Adrenal gland (tissue), 5 donors: ENCODE results near the gene CCL27.

Experiments used
- CTCF ChIP-seq, 6 experiments: fragments of 450-650 bp in 4 of 6; fragments of 200-600 bp in 2 of 6; sonication (generic) in 1 of 6; IDR thresholded peaks; 1 replicate in 5 of 6; 2 replicates in 1 of 6; pipeline versions ENCODE4 v1.5.1 to v1.8.0; 2016 to 2021; ENCODE audit warnings: antibody characterized with exemption in 6 of 6, mild to moderate bottlenecking in 2 of 6, moderate library complexity in 1 of 6
- POLR2A ChIP-seq, 2 donors: fragments of 450-650 bp; IDR thresholded peaks; one replicate each; pipeline ENCODE4 v1.6.1; 2017; ENCODE audit warnings: antibody characterized with exemption in 2 of 2, mild to moderate bottlenecking in 2 of 2, moderate library complexity in 1 of 2
- donor health status: DM: no; HTN: no; CAD: no.

- TF ChIP-seq CTCF (IDR thresholded peaks at IDR 0.05) (no peak), POLR2A (IDR thresholded peaks at IDR 0.05) (no peak)
These were observed 7.1 kb downstream of the CCL27 start for GRCh38 chr9:34655394-34655793.
